Stomach (tissue), 9 donors: ENCODE measurements around the gene TNNC1. TPM values are rescaled to one million over a fixed set of nuclear protein-coding genes. Genes with fewer than 3 reads are reported as not detected.

Experiments
- DNase-seq, 2 donors: peaks; one replicate each; pipeline versions ENCODE4 v3.0.0 to v3.0.0-alpha.2; 2013 to 2019
- H3K27ac ChIP-seq, 5 donors: fragments of 200-600 bp in 4 of 5; sonication (generic) in 4 of 5; one replicate each; pipeline ENCODE4 v1.5.1; 2013 to 2019; ENCODE audit warnings: mild to moderate bottlenecking in 1 of 5, moderate library complexity in 1 of 5
- H3K27me3 ChIP-seq, 3 donors: fragments of 200-600 bp; sonication (generic); one replicate each; pipeline ENCODE4 v1.5.1; 2017 to 2019; ENCODE audit warnings: mixed run types in 1 of 3
- H3K36me3 ChIP-seq, 4 donors: fragments of 200-600 bp; sonication (generic); 1 replicate in 3 of 4; 2 replicates in 1 of 4; pipeline ENCODE4 v1.5.1; 2016 to 2019
- H3K4me1 ChIP-seq, 4 donors: fragments of 200-600 bp; sonication (generic); one replicate each; pipeline ENCODE4 v1.5.1; 2016 to 2019
- H3K4me3 ChIP-seq, 4 donors: fragments of 200-600 bp; sonication (generic) in 3 of 4; one replicate each; pipeline ENCODE4 v1.5.1; 2016 to 2019; ENCODE audit warnings: mild to moderate bottlenecking in 1 of 4
- H3K9me3 ChIP-seq, 4 donors: fragments of 200-600 bp; sonication (generic); one replicate each; pipeline ENCODE4 v1.5.1; 2016 to 2019
- CTCF ChIP-seq, 7 experiments: fragments of 450-650 bp in 4 of 7; fragments of 200-600 bp in 3 of 7; sonication (generic) in 3 of 7; IDR thresholded peaks; one replicate each; pipeline ENCODE4 v1.5.1; 2016 to 2019; ENCODE audit warnings: antibody characterized with exemption in 7 of 7, control low read depth in 2 of 7, mild to moderate bottlenecking in 1 of 7
- EP300 ChIP-seq: sonication (generic); formaldehyde crosslinking; IDR thresholded peaks from one replicate; pipeline ENCODE4 v1.6.1; 2017; ENCODE audit warnings: antibody characterized with exemption
- POLR2A ChIP-seq, 4 donors: fragments of 450-650 bp; IDR thresholded peaks; one replicate each; pipeline ENCODE4 v1.6.1; 2016; ENCODE audit warnings: antibody characterized with exemption in 4 of 4, control low read depth in 2 of 4, mild to moderate bottlenecking in 1 of 4, moderate library complexity in 1 of 4
- POLR2AphosphoS5 ChIP-seq, 3 donors: sonication (generic); formaldehyde crosslinking; IDR thresholded peaks; one replicate each; pipeline ENCODE4 v1.6.1; 2016; ENCODE audit warnings: antibody characterized with exemption in 3 of 3
- WGBS, 5 donors: extraction: QIAGEN DNeasy Blood & Tissue Kit in 3 of 5; methylation state at CpG; one replicate each; pipeline versions ENCODE4 v1.1.5 to v1.1.7; 2013 to 2018; 5-methylcytosine and 5-hydroxymethylcytosine counted together
- intact Hi-C: fragments of 100-400 bp; cut with DNase I; formaldehyde crosslinking; loops from one replicate; pipeline ENCODE4 v1.15.1; 2023; ENCODE audit warnings: low total_unique reads
- polyA plus RNA-seq, 3 donors: library from polyadenylated mRNA; stranded (reverse); fragments of 200-250 nt; gene quantifications; one replicate each; pipeline ENCODE4 v1.2.3, GENCODE V29; 2013
- total RNA-seq, 5 donors: library from RNA; depleted of rRNA; stranded (reverse); fragments of >200 nt; gene quantifications; one replicate each; pipeline versions ENCODE4 v1.1.0 to v1.2.3, GENCODE V29; 2014 to 2016
- donor health status: healthy with polysubstance abuse.
- donor health status: Bipolar disorder and iron deficiency.
- donor health status: healthy.

Gene TNNC1
- total and polyA plus RNA-seq, 8 donors, result 3.1 to 41.1 (median 6.5) TPM; not detected in 3

- no peak for DNase-seq
- Histone ChIP-seq H3K27me3 (no peaks in the 10 kb centered on the region), H3K36me3 (no peaks in the 10 kb centered on the region), H3K4me1 (peaks cover 0 to 22% (median 3%) of the 10 kb centered on the region in 4 donors), H3K27ac (peak overlapping the region in 1 of 5 donors; percentile 8), H3K9me3 (no peaks in the 10 kb centered on the region), H3K4me3 (no peak overlapping the region)
- 78 to 86% (median 82%) methylated on average over 7 of the region's 7 CpGs for WGBS, 5 donors
- TF ChIP-seq POLR2AphosphoS5 (IDR thresholded peaks at IDR 0.05) (no peak), CTCF (IDR thresholded peaks at IDR 0.05) (no peak), EP300 (no peak), POLR2A (IDR thresholded peaks at IDR 0.05) (no peak)
- intact Hi-C loops, result no loop called here
Observed at GRCh38 chr3:52429779-52430415, 23.9 kb downstream of the TNNC1 start.

GRCh38 chr3:52429031-52429430, 24.8 kb downstream of the TNNC1 start:
- 37 to 52% (median 42%) methylated on average over 3 of the region's 3 CpGs for WGBS, 5 donors
- Histone ChIP-seq H3K27ac (no peak overlapping the region), H3K4me3 (no peak overlapping the region), H3K4me1 (peaks cover 0 to 22% (median 3%) of the 10 kb centered on the region in 4 donors), H3K27me3 (no peaks in the 10 kb centered on the region), H3K9me3 (no peaks in the 10 kb centered on the region), H3K36me3 (no peaks in the 10 kb centered on the region)
- intact Hi-C loops, result no loop called here
- no peak for TF ChIP-seq CTCF (IDR thresholded peaks at IDR 0.05)
- DNase-seq, result no peak

- no peaks in the 10 kb centered on the region for H3K9me3 ChIP-seq
- 14 to 18% (median 17%) methylated on average over 7 of the region's 7 CpGs for WGBS, 5 donors
- no peak overlapping the region for H3K4me3 ChIP-seq
- intact Hi-C loops, result no loop called here
- DNase-seq, result peak; percentile 70 to 90
- H3K27ac ChIP-seq, result no peak overlapping the region
- TF ChIP-seq POLR2A (IDR thresholded peaks at IDR 0.05) (no peak), EP300 (no peak), POLR2AphosphoS5 (IDR thresholded peaks at IDR 0.05) (peak in 1 of 3 donors; percentile 48), CTCF (IDR thresholded peaks at IDR 0.05) (peak in 5 of 7 experiments; percentile 55 to 84 (median 68))
- H3K36me3 ChIP-seq, result no peaks in the 10 kb centered on the region
- H3K27me3 ChIP-seq, result no peaks in the 10 kb centered on the region
- H3K4me1 ChIP-seq, result peaks cover 0 to 19% (median 3%) of the 10 kb centered on the region in 4 donors
Observed at GRCh38 chr3:52428151-52429005, 25.5 kb downstream of the TNNC1 start.

- intact Hi-C loops, result no loop called here
- no peaks in the 10 kb centered on the region for H3K9me3 ChIP-seq
- no peak overlapping the region for H3K4me3 ChIP-seq
- DNase-seq, result no peak
- H3K27me3 ChIP-seq, result no peaks in the 10 kb centered on the region
- peaks cover 0 to 16% (median 8%) of the 10 kb centered on the region in 4 donors for H3K36me3 ChIP-seq
- TF ChIP-seq EP300 (no peak), POLR2A (IDR thresholded peaks at IDR 0.05) (no peak), POLR2AphosphoS5 (IDR thresholded peaks at IDR 0.05) (no peak), CTCF (IDR thresholded peaks at IDR 0.05) (no peak)
- H3K4me1 ChIP-seq, result no peaks in the 10 kb centered on the region
- no peak overlapping the region for H3K27ac ChIP-seq
- WGBS, 5 donors, result 32 to 44% (median 41%) methylated on average over 5 of the region's 5 CpGs
Observed at GRCh38 chr3:52423173-52423572, 30.7 kb downstream of the TNNC1 start.
